Vagina (tissue), 2 donors: ENCODE data around the gene GPR50. TPM values are rescaled to one million over a fixed set of nuclear protein-coding genes. Genes with fewer than 3 reads are reported as not detected.

Experiments used
- DNase-seq, 2 donors: peaks; one replicate each; pipeline ENCODE4 v3.0.0-alpha.2; 2017; ENCODE audit errors: extremely low spot score in 2 of 2
- H3K27ac ChIP-seq: fragments of 200-600 bp; sonication (generic); one replicate; pipeline ENCODE4 v1.5.1; 2019
- H3K27me3 ChIP-seq: fragments of 200-600 bp; sonication (generic); one replicate; pipeline ENCODE4 v1.5.1; 2019
- H3K36me3 ChIP-seq, 2 donors: fragments of 200-600 bp; sonication (generic); one replicate each; pipeline ENCODE4 v1.5.1; 2017 to 2019
- H3K4me1 ChIP-seq: fragments of 200-600 bp; sonication (generic); one replicate; pipeline ENCODE4 v1.5.1; 2019
- H3K4me3 ChIP-seq, 2 donors: fragments of 200-600 bp; sonication (generic); 1 replicate in 1 of 2; 2 replicates in 1 of 2; pipeline ENCODE4 v1.5.1; 2016 to 2019
- H3K9me3 ChIP-seq: fragments of 200-600 bp; sonication (generic); one replicate; pipeline ENCODE4 v1.5.1; 2019
- CTCF ChIP-seq, 3 experiments: fragments of 450-650 bp in 2 of 3; fragments of 200-600 bp in 1 of 3; sonication (generic) in 1 of 3; IDR thresholded peaks; one replicate each; pipeline ENCODE4 v1.5.1; 2017 to 2019; ENCODE audit warnings: antibody characterized with exemption in 3 of 3, mild to moderate bottlenecking in 2 of 3, moderate library complexity in 2 of 3
- POLR2A ChIP-seq, 2 donors: fragments of 450-650 bp; IDR thresholded peaks; one replicate each; pipeline ENCODE4 v1.6.1; 2017; ENCODE audit warnings: antibody characterized with exemption in 2 of 2, mild to moderate bottlenecking in 2 of 2, moderate library complexity in 2 of 2
- POLR2AphosphoS5 ChIP-seq, 2 donors: sonication (generic); formaldehyde crosslinking; IDR thresholded peaks; one replicate each; pipeline ENCODE4 v1.9.0; 2017; ENCODE audit warnings: antibody characterized with exemption in 2 of 2, mild to moderate bottlenecking in 2 of 2, low read depth in 1 of 2; ENCODE audit not compliant: insufficient read depth in 1 of 2
- intact Hi-C: fragments of 100-400 bp; cut with DNase I; formaldehyde crosslinking; loops from one replicate; pipeline ENCODE4 v1.15.1; 2023
- total RNA-seq: library from RNA; depleted of rRNA; stranded (reverse); fragments of >200 nt; gene quantifications from one replicate; pipeline ENCODE4 v1.2.3, GENCODE V29; 2016

Gene GPR50
- not detected for total RNA-seq

- H3K4me3 ChIP-seq: peak within 1 kb of the TSS in 1 of 2 donors; percentile 15
- H3K27ac ChIP-seq: no peak within 1 kb of the TSS
- no peak for DNase-seq
- no peaks in the 10 kb centered on the region for H3K9me3 ChIP-seq
- intact Hi-C loops: no loop called here
- no peaks in the 10 kb centered on the region for H3K4me1 ChIP-seq
- no peaks in the 10 kb centered on the region for H3K27me3 ChIP-seq
- H3K36me3 ChIP-seq: no peaks in the 10 kb centered on the region
- TF ChIP-seq POLR2AphosphoS5 (IDR thresholded peaks at IDR 0.05; ENCODE audit: insufficient read depth in 1 of 2, low read depth in 1 of 2) (no peak), CTCF (IDR thresholded peaks at IDR 0.05) (no peak), POLR2A (IDR thresholded peaks at IDR 0.05) (no peak)
These were observed at the start of gene GPR50 for GRCh38 chrX:151176231-151176750. Gene GPR50 (plus strand): TSS chrX:151176584. CDS start chrX:151176722, 138 bp downstream.

- Histone ChIP-seq H3K36me3 (no peaks in the 10 kb centered on the region), H3K4me3 (no peak overlapping the region), H3K27me3 (no peaks in the 10 kb centered on the region), H3K27ac (no peak overlapping the region), H3K4me1 (no peaks in the 10 kb centered on the region), H3K9me3 (no peaks in the 10 kb centered on the region)
- TF ChIP-seq CTCF (IDR thresholded peaks at IDR 0.05) (no peak), POLR2AphosphoS5 (IDR thresholded peaks at IDR 0.05; ENCODE audit: insufficient read depth in 1 of 2, low read depth in 1 of 2) (no peak), POLR2A (IDR thresholded peaks at IDR 0.05) (no peak)
- no peak for DNase-seq
- intact Hi-C loops: no loop called here
These were observed 43.9 kb upstream of the GPR50 start for GRCh38 chrX:151132531-151132930.

GRCh38 chrX:151151665-151152267 is 24.6 kb upstream of the GPR50 start:
- no peaks in the 10 kb centered on the region for H3K27me3 ChIP-seq

DNA sequence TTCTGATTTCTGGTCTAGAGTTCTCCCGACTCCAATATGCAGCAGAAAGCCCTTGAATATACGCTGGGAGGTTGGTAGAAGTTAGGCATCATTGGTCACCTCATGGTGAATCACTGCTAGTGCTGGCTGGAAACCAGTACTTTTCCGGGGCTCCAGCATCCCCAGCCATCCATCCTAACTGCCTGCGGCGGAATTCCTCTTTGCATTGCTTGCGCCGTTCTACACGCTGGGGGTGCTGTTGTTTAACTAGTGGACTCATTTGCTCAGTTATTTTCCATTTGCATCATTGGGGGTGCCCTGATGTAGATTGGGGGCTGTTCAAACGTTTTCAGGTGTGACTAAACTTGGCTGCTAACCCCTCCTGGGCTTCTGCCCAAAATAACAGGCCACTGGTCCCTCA is 23.3 kb upstream of the GPR50 start:
- no peak overlapping the region for H3K4me3 ChIP-seq
- H3K36me3 ChIP-seq: no peaks in the 10 kb centered on the region
- no peak overlapping the region for H3K27ac ChIP-seq
- intact Hi-C loops: no loop called here
- H3K4me1 ChIP-seq: no peaks in the 10 kb centered on the region
- no peak for DNase-seq
- H3K27me3 ChIP-seq: no peaks in the 10 kb centered on the region
- TF ChIP-seq CTCF (IDR thresholded peaks at IDR 0.05) (no peak), POLR2AphosphoS5 (IDR thresholded peaks at IDR 0.05; ENCODE audit: insufficient read depth in 1 of 2, low read depth in 1 of 2) (no peak), POLR2A (IDR thresholded peaks at IDR 0.05) (no peak)
- no peaks in the 10 kb centered on the region for H3K9me3 ChIP-seq

More at GRCh38 chrX:151151665-151152267, 24.6 kb upstream of the GPR50 start:
- DNase-seq: no peak
- Histone ChIP-seq H3K4me1 (no peaks in the 10 kb centered on the region), H3K4me3 (no peak overlapping the region), H3K36me3 (no peaks in the 10 kb centered on the region), H3K27ac (no peak overlapping the region), H3K9me3 (no peaks in the 10 kb centered on the region)
- intact Hi-C loops: no loop called here
- no peak for TF ChIP-seq POLR2A (IDR thresholded peaks at IDR 0.05)
- TF ChIP-seq CTCF (IDR thresholded peaks at IDR 0.05): peak; percentile 19 to 56 (median 50)
- no peak for TF ChIP-seq POLR2AphosphoS5 (IDR thresholded peaks at IDR 0.05; ENCODE audit: insufficient read depth in 1 of 2, low read depth in 1 of 2)

DNA sequence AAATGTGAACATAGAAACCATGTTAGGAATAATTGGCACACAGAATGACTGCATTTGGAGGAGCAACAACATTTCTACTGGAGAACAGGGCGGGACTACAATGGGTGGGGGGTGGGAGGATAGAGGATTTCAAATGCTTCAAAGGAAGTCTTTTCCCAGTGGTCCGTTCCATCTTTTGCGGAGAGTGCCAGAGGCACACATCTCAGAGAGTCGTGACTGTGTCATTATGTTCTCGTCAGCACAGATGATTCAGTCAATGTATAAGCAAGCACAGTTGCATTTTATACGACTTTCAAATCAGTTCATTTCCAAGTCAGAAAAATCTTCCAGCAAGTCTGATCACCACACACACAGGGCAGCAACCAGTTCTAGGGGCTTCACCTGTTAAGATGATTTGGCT is 22.7 kb upstream of the GPR50 start:
- intact Hi-C loops: no loop called here
- H3K36me3 ChIP-seq: no peaks in the 10 kb centered on the region
- no peak for TF ChIP-seq CTCF (IDR thresholded peaks at IDR 0.05)
- no peak for TF ChIP-seq POLR2A (IDR thresholded peaks at IDR 0.05)
- TF ChIP-seq POLR2AphosphoS5 (IDR thresholded peaks at IDR 0.05; ENCODE audit: insufficient read depth in 1 of 2, low read depth in 1 of 2): no peak

More for the DNA sequence above, 22.7 kb upstream of the GPR50 start:
- Histone ChIP-seq H3K27ac (no peak overlapping the region), H3K27me3 (no peaks in the 10 kb centered on the region), H3K4me1 (no peaks in the 10 kb centered on the region), H3K9me3 (no peaks in the 10 kb centered on the region), H3K4me3 (no peak overlapping the region)
- DNase-seq: no peak
